ENCODE data around the gene CSTPP1. TPM values are rescaled to one million over a fixed set of nuclear protein-coding genes. Genes with fewer than 3 reads are reported as not detected.

Gene CSTPP1
- total RNA-seq, 4 donors from 2014 or later = 13.3 to 26.4 (median 19.1) TPM

- Histone ChIP-seq H3K9me3 (no peaks in the 10 kb centered on the region), H3K27me3 (no peaks in the 10 kb centered on the region), H3K27ac (replicated peaks in 1 of 4) (no peak overlapping the region), H3K4me3 (no peak overlapping the region), H3K36me3 (no peaks in the 10 kb centered on the region), H3K4me1 (peaks cover 0 to 8% (median 4%) of the 10 kb centered on the region in 4 donors)
- WGBS = 44% methylated on average over 13 of the region's 13 CpGs
- TF ChIP-seq POLR2A (IDR thresholded peaks at IDR 0.05; ENCODE audit: low read depth) (no peak), CTCF (IDR thresholded peaks at IDR 0.05) (no peak), EP300 (IDR thresholded peaks at IDR 0.05) (no peak), POLR2AphosphoS5 (IDR thresholded peaks at IDR 0.05) (no peak)
- intact Hi-C loops (cut with DNase I) = no loop called here
- DNase-seq (ENCODE audit: extremely low spot score) = no peak
These were observed 29.9 kb upstream of the CSTPP1 start for GRCh38 chr11:46906609-46907041.

- H3K4me3 ChIP-seq = no peak overlapping the region
- no peaks in the 10 kb centered on the region for H3K9me3 ChIP-seq
- intact Hi-C loops (cut with DNase I) = no loop called here
- H3K27me3 ChIP-seq = no peaks in the 10 kb centered on the region
- H3K4me1 ChIP-seq = peaks cover 0 to 13% (median 8%) of the 10 kb centered on the region in 4 donors
- H3K36me3 ChIP-seq = no peaks in the 10 kb centered on the region
- DNase-seq (ENCODE audit: extremely low spot score) = no peak
- no peak for TF ChIP-seq EP300 (IDR thresholded peaks at IDR 0.05)
- no peak for TF ChIP-seq POLR2AphosphoS5 (IDR thresholded peaks at IDR 0.05)
- TF ChIP-seq POLR2A (IDR thresholded peaks at IDR 0.05; ENCODE audit: low read depth) = no peak
- TF ChIP-seq CTCF (IDR thresholded peaks at IDR 0.05) = no peak
- no peak overlapping the region for H3K27ac ChIP-seq (replicated peaks in 1 of 4)
- 94% methylated on average over 4 of the region's 4 CpGs for WGBS
These were observed 29.0 kb upstream of the CSTPP1 start for GRCh38 chr11:46907606-46908005.

GRCh38 chr11:46912526-46913150 is 23.9 kb upstream of the CSTPP1 start:
- Histone ChIP-seq H3K27ac (replicated peaks in 1 of 4) (no peak overlapping the region), H3K4me3 (no peak overlapping the region), H3K9me3 (no peaks in the 10 kb centered on the region), H3K36me3 (no peaks in the 10 kb centered on the region), H3K4me1 (peaks cover 18 to 41% (median 31%) of the 10 kb centered on the region in 4 donors), H3K27me3 (peaks cover 0 to 4% (median 0%) of the 10 kb centered on the region in 4 donors)
- TF ChIP-seq POLR2AphosphoS5 (IDR thresholded peaks at IDR 0.05) = no peak
- no peak for TF ChIP-seq EP300 (IDR thresholded peaks at IDR 0.05)
- TF ChIP-seq POLR2A (IDR thresholded peaks at IDR 0.05; ENCODE audit: low read depth) = no peak
- no peak for TF ChIP-seq CTCF (IDR thresholded peaks at IDR 0.05)
- intact Hi-C loops (cut with DNase I) = no loop called here
- no peak for DNase-seq (ENCODE audit: extremely low spot score)
- WGBS = 53% methylated on average over 13 of the region's 13 CpGs

GRCh38 chr11:46913484-46913883 is 23.1 kb upstream of the CSTPP1 start:
- no peak overlapping the region for H3K4me3 ChIP-seq
- H3K27me3 ChIP-seq = peaks cover 0 to 10% (median 0%) of the 10 kb centered on the region in 4 donors
- TF ChIP-seq CTCF (IDR thresholded peaks at IDR 0.05) = no peak
- no peak for TF ChIP-seq EP300 (IDR thresholded peaks at IDR 0.05)
- TF ChIP-seq POLR2A (IDR thresholded peaks at IDR 0.05; ENCODE audit: low read depth) = no peak
- no peak for TF ChIP-seq POLR2AphosphoS5 (IDR thresholded peaks at IDR 0.05)
- DNase-seq (ENCODE audit: extremely low spot score) = no peak
- intact Hi-C loops (cut with DNase I) = no loop called here
- H3K4me1 ChIP-seq = peaks cover 24 to 44% (median 38%) of the 10 kb centered on the region in 4 donors
- no peaks in the 10 kb centered on the region for H3K36me3 ChIP-seq
- no peaks in the 10 kb centered on the region for H3K9me3 ChIP-seq
- H3K27ac ChIP-seq (replicated peaks in 1 of 4) = no peak overlapping the region
- WGBS = 89% methylated on average over 3 of the region's 3 CpGs

Measured in esophagus muscularis mucosa (tissue), 4 donors.